Kidney (tissue), 14 donors: Measurements from ENCODE around the gene GOLGA8B. TPM values are rescaled to one million over a fixed set of nuclear protein-coding genes. Genes with fewer than 3 reads are reported as not detected.

Experiments
- DNase-seq, 5 donors: peaks; one replicate each; pipeline ENCODE4 v3.0.0-alpha.2; 2013 to 2020
- FAIRE-seq: peaks from 2 replicates; lab custom pipeline; 2012; peaks lifted over from hg19 to GRCh38; lab: Jason Lieb, UNC
- H3K27ac ChIP-seq, 2 donors: one replicate each; pipeline ENCODE4 v1.7.0; 2013; ENCODE audit warnings: low read depth in 2 of 2, low read length in 2 of 2, inconsistent platforms in 1 of 2
- H3K27me3 ChIP-seq: one replicate; pipeline ENCODE4 v1.7.1; 2013; ENCODE audit warnings: low read length, inconsistent platforms; ENCODE audit not compliant: control insufficient read depth, insufficient read depth
- H3K36me3 ChIP-seq, 3 donors: one replicate each; pipeline versions ENCODE4 v1.7.0 to v1.7.1; 2013; ENCODE audit warnings: low read length in 3 of 3, control low read depth in 1 of 3, inconsistent platforms in 1 of 3; ENCODE audit not compliant: insufficient read depth in 3 of 3, control insufficient read depth in 2 of 3
- H3K4me1 ChIP-seq, 3 donors: one replicate each; pipeline versions ENCODE4 v1.7.0 to v1.7.1; 2013; ENCODE audit warnings: low read length in 3 of 3, inconsistent platforms in 1 of 3, low read depth in 1 of 3; ENCODE audit not compliant: control insufficient read depth in 2 of 3, insufficient read depth in 2 of 3
- H3K4me3 ChIP-seq, 3 donors: one replicate each; pipeline versions ENCODE4 v1.7.0 to v1.8.1; 2013; ENCODE audit warnings: low read length in 3 of 3, control low read depth in 1 of 3, inconsistent platforms in 1 of 3
- H3K9ac ChIP-seq, 3 donors: one replicate each; pipeline versions ENCODE4 v1.7.0 to v1.7.1; 2013; ENCODE audit warnings: low read length in 3 of 3, control low read depth in 1 of 3, inconsistent platforms in 1 of 3
- H3K9me3 ChIP-seq, 3 donors: one replicate each; pipeline versions ENCODE4 v1.7.0 to v1.7.1; 2013; ENCODE audit warnings: low read length in 3 of 3, control low read depth in 1 of 3, inconsistent platforms in 1 of 3; ENCODE audit not compliant: control insufficient read depth in 2 of 3, insufficient read depth in 1 of 3
- intact Hi-C: fragments of 100-400 bp; cut with DNase I; formaldehyde crosslinking; loops from one replicate; pipeline ENCODE4 v1.11.1; 2022
- polyA plus RNA-seq: library from polyadenylated mRNA; stranded (reverse); fragments of 350-450 nt; fragmentation: Illumina TruSeq; extraction: RNeasy Lipid Tissue Mini Kit (QIAGEN cat#74804); gene quantifications from one replicate; pipeline ENCODE4 v1.2.3, GENCODE V29; 2014; ENCODE audit warnings: low read depth, low replicate concordance; ENCODE audit not compliant: insufficient read depth
- total RNA-seq: library from RNA; stranded (reverse); fragmentation: NEBNext Ultra II Directional; extraction: Animal tissue kit (Norgen Biotek cat#: 25700); gene quantifications from one replicate; pipeline ENCODE4 v1.2.1, GENCODE V29; 2021
- TF ChIP-seq, protein P1 (sequence below): IDR thresholded peaks from 3 replicates; pipeline ENCODE4 v1.5.1; 2012; ENCODE audit warnings: mild to moderate bottlenecking, moderate library complexity, borderline replicate concordance; ENCODE audit not compliant: insufficient read depth; ENCODE audit errors: extremely low read depth
- donor health status: control.
- donor health status: control.
- donor health status: control.
- donor health status: control.
- donor health status: control.
- donor health status: DM: yes; HTN: yes; CAD: no.
- donor health status: Normal renal cell carcinoma (clear cell type).

Gene GOLGA8B
- total and polyA plus RNA-seq, 2 donors from 2014 or later = 21.4 to 125 TPM

- H3K9me3 ChIP-seq = no peaks in the 10 kb centered on the region
- no peaks in the 10 kb centered on the region for H3K36me3 ChIP-seq
- H3K27me3 ChIP-seq = no peaks in the 10 kb centered on the region
- DNase-seq (no peak), FAIRE-seq (no peak)
- no peak overlapping the region for H3K9ac ChIP-seq
- no peak overlapping the region for H3K4me3 ChIP-seq
- H3K27ac ChIP-seq = no peak overlapping the region
- intact Hi-C loops = no loop called here
- TF ChIP-seq, protein P1, sequence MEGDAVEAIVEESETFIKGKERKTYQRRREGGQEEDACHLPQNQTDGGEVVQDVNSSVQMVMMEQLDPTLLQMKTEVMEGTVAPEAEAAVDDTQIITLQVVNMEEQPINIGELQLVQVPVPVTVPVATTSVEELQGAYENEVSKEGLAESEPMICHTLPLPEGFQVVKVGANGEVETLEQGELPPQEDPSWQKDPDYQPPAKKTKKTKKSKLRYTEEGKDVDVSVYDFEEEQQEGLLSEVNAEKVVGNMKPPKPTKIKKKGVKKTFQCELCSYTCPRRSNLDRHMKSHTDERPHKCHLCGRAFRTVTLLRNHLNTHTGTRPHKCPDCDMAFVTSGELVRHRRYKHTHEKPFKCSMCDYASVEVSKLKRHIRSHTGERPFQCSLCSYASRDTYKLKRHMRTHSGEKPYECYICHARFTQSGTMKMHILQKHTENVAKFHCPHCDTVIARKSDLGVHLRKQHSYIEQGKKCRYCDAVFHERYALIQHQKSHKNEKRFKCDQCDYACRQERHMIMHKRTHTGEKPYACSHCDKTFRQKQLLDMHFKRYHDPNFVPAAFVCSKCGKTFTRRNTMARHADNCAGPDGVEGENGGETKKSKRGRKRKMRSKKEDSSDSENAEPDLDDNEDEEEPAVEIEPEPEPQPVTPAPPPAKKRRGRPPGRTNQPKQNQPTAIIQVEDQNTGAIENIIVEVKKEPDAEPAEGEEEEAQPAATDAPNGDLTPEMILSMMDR = no peak
- H3K4me1 ChIP-seq = no peaks in the 10 kb centered on the region
These were observed 29.9 kb upstream of the GOLGA8B start for GRCh38 chr15:34613301-34613700.

DNA sequence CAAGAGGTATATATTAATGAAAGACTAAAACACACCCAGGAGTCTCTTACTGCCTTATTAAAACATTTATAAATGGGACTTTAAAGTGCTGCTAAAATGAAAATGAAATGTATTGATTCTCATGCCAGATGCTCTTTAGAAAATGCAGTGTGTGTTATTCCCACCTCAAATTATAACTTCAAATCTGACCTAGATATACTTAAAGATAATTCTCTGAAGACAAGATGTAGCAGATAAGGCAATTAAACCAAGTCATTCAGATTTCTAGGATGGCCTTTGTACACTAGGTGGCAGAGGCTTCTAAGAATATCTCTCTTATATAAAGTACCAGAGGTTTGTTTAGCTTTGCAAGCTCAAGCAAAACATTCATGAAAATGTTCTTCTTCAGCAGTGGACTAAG lies 26.9 kb upstream of the GOLGA8B start:
- Histone ChIP-seq H3K27ac (no peak overlapping the region), H3K36me3 (no peaks in the 10 kb centered on the region), H3K4me1 (no peaks in the 10 kb centered on the region), H3K9me3 (no peaks in the 10 kb centered on the region), H3K4me3 (no peak overlapping the region), H3K27me3 (no peaks in the 10 kb centered on the region), H3K9ac (no peak overlapping the region)
- intact Hi-C loops = no loop called here
- DNase-seq (peak in 2 of 5 donors; percentile 10 to 25), FAIRE-seq (no peak)
- TF ChIP-seq, protein P1 = no peak

DNA sequence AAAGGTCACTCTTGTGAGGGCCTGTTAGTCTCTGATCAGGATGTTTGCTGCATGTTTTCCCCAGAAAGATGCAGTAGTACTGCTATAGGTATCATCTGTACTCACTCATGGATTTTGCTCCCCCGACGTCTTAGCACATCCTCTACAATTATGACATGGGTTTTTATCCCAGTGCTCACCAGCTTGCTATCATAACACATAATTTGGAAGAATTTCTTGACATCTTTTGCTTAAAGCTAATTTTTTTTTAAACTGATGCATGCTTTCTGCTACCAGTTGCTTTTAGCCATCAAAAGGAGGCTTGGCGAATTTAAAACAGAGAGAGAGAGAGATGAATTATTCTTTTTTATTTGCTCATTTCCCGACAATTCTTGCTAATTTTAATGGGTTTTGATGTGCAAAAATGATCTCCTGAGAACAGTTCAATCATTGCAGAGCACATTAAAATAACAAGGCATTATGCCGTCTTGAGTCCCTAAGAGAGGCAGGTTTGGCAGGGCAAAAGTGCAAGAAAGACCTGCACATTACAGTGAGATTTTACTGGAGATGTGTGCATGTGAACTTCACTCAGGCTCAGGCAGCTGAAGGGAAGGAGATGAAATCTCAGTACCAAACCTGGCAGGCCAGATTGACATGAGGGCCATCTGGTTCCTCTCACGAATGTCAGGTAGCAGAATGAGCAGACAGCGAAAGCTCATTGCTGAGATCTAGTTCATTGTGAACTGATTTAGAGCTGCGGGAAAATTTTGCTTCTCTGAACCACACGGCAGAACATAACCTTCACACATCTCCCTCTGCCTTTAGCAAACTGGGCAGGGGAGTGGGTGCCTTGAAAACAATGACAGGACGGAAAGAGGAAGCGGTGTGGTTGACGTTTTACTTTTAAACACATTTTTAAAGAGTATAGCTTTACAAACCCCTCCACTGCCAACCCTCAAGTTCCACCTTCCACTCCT lies 25.9 kb upstream of the GOLGA8B start:
- no peak overlapping the region for H3K4me3 ChIP-seq
- H3K27ac ChIP-seq = no peak overlapping the region
- no peaks in the 10 kb centered on the region for H3K4me1 ChIP-seq
- H3K9ac ChIP-seq = no peak overlapping the region
- intact Hi-C loops = no loop called here
- H3K36me3 ChIP-seq = no peaks in the 10 kb centered on the region
- TF ChIP-seq, protein P1 = no peak
- no peaks in the 10 kb centered on the region for H3K9me3 ChIP-seq
- H3K27me3 ChIP-seq = no peaks in the 10 kb centered on the region
- DNase-seq = peak in 2 of 5 donors; percentile 5 to 7
- no peak for FAIRE-seq
